ENCODE data around the gene TPPP3. TPM values are rescaled to one million over a fixed set of nuclear protein-coding genes. Genes with fewer than 3 reads are reported as not detected.

The TPPP3 gene
- total and polyA plus RNA-seq, 9 donors, result 2.2 to 269 (median 15.2) TPM

GRCh38 chr16:67430977-67431774 is 37.9 kb upstream of the TPPP3 start, which contains the start of gene HSD11B2:
Gene HSD11B2 (plus strand): TSS chr16:67431121. CDS start chr16:67431249, 128 bp downstream.
- no peaks in the 10 kb centered on the region for H3K36me3 ChIP-seq
- H3K4me3 ChIP-seq, result peak within 1 kb of the TSS; percentile 47
- TF ChIP-seq POLR2A (IDR thresholded peaks at IDR 0.05) (no peak), EP300 (IDR thresholded peaks at IDR 0.05) (no peak)
- TF ChIP-seq, protein P1, sequence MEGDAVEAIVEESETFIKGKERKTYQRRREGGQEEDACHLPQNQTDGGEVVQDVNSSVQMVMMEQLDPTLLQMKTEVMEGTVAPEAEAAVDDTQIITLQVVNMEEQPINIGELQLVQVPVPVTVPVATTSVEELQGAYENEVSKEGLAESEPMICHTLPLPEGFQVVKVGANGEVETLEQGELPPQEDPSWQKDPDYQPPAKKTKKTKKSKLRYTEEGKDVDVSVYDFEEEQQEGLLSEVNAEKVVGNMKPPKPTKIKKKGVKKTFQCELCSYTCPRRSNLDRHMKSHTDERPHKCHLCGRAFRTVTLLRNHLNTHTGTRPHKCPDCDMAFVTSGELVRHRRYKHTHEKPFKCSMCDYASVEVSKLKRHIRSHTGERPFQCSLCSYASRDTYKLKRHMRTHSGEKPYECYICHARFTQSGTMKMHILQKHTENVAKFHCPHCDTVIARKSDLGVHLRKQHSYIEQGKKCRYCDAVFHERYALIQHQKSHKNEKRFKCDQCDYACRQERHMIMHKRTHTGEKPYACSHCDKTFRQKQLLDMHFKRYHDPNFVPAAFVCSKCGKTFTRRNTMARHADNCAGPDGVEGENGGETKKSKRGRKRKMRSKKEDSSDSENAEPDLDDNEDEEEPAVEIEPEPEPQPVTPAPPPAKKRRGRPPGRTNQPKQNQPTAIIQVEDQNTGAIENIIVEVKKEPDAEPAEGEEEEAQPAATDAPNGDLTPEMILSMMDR (IDR thresholded peaks at IDR 0.05), result peak in 1 of 3 donors; percentile 25
- DNase-seq, result peak; percentile 58 to 77 (median 63)
- 1 to 3% (median 2%) methylated on average over 50 to 87 of the region's 87 CpGs for WGBS, 3 donors
- H3K27me3 ChIP-seq, result no peaks in the 10 kb centered on the region
- peaks cover 4% of the 10 kb centered on the region for H3K4me1 ChIP-seq (ENCODE audit: insufficient read depth)
- no peaks in the 10 kb centered on the region for H3K9me3 ChIP-seq
- intact Hi-C loops (cut with DNase I), result no loop called here
- peak within 1 kb of the TSS; percentile 32 to 57 for H3K27ac ChIP-seq

GRCh38 chr16:67430504-67430976 is 37.2 kb upstream of the TPPP3 start:
- WGBS, 3 donors, result 0 to 1% (median 1%) methylated on average over 40 to 53 of the region's 53 CpGs
- Histone ChIP-seq H3K36me3 (no peaks in the 10 kb centered on the region), H3K4me1 (ENCODE audit: insufficient read depth) (peaks cover 4% of the 10 kb centered on the region), H3K4me3 (peak overlapping the region; percentile 47), H3K9me3 (no peaks in the 10 kb centered on the region), H3K27ac (peak overlapping the region in 1 of 2 donors; percentile 32), H3K27me3 (no peaks in the 10 kb centered on the region)
- intact Hi-C loops (cut with DNase I), result no loop called here
- TF ChIP-seq, protein P1 (IDR thresholded peaks at IDR 0.05), result no peak
- TF ChIP-seq EP300 (IDR thresholded peaks at IDR 0.05) (no peak), POLR2A (IDR thresholded peaks at IDR 0.05) (no peak)
- DNase-seq, result peak in 2 of 5 donors; percentile 60 to 66

- Histone ChIP-seq H3K36me3 (no peaks in the 10 kb centered on the region), H3K27ac (peak overlapping the region in 1 of 2 donors; percentile 32), H3K4me1 (ENCODE audit: insufficient read depth) (peaks cover 4% of the 10 kb centered on the region), H3K4me3 (peak overlapping the region; percentile 47), H3K9me3 (no peaks in the 10 kb centered on the region), H3K27me3 (no peaks in the 10 kb centered on the region)
- 33 to 45% (median 44%) methylated on average over 13 of the region's 13 CpGs for WGBS, 3 donors
- intact Hi-C loops (cut with DNase I), result loop anchor here (2.0 to 5.0 kb wide), 3 partner anchors 32 to 37 kb away; no protein-coding TSS in a partner anchor
- no peak for DNase-seq
- TF ChIP-seq POLR2A (IDR thresholded peaks at IDR 0.05) (no peak), EP300 (IDR thresholded peaks at IDR 0.05) (no peak)
- TF ChIP-seq, protein P1 (IDR thresholded peaks at IDR 0.05), result no peak
These were observed 36.7 kb upstream of the TPPP3 start for GRCh38 chr16:67429799-67430503.

DNA sequence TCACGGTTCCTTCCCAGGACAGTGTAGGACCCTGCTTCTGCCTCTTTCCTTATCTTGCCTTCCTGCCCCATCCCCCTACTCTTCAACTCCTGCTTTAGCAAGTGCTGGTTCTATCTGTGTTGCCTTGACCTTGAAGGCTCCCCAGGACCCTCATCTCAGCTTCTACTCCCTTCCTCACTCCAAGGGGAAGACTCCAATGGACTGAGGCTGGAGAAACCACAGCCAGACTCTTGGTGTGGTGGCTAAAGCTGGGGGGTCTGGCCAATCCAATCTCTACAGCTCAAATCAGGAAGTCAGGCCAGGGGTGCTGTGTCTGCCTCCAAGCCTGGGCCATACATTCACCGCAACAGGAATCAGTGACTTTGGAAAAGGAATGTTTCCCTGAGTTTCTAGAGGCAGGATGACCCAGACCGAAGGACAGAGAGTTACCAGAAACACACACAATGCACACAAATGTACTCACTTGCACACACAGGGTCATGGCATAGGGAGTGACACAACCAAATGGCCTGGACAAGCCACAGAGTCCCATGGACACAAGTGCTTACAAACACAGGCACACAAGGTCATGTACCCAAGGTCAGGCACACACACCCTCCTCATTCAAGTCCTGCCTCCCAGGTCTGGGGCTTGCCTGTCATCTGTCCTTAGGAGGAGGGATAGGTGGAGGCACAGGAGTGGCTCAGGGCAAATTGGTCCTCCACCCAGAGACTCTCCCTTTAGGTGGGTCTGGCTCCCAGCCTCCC is 35.9 kb upstream of the TPPP3 start:
- intact Hi-C loops (cut with DNase I), result loop anchor here (2.0 to 5.0 kb wide), 3 partner anchors 33 to 38 kb away; no protein-coding TSS in a partner anchor

More for the DNA sequence above, 35.9 kb upstream of the TPPP3 start:
- TF ChIP-seq, protein P1 (IDR thresholded peaks at IDR 0.05), result no peak
- no peak for TF ChIP-seq POLR2A (IDR thresholded peaks at IDR 0.05)
- no peak for TF ChIP-seq EP300 (IDR thresholded peaks at IDR 0.05)
- H3K27ac ChIP-seq, result no peak overlapping the region
- H3K27me3 ChIP-seq, result no peaks in the 10 kb centered on the region
- H3K4me3 ChIP-seq, result no peak overlapping the region
- no peaks in the 10 kb centered on the region for H3K36me3 ChIP-seq
- DNase-seq, result peak in 1 of 5 donors; percentile 24
- peaks cover 4% of the 10 kb centered on the region for H3K4me1 ChIP-seq (ENCODE audit: insufficient read depth)
- 84 to 97% (median 96%) methylated on average over 3 of the region's 3 CpGs for WGBS, 3 donors
- no peaks in the 10 kb centered on the region for H3K9me3 ChIP-seq

Data from ovary (tissue), 9 donors.